GM12878 (cell line): ENCODE measurements around the gene ANKRD60. TPM values are rescaled to one million over a fixed set of nuclear protein-coding genes. Genes with fewer than 3 reads are reported as not detected.
A peak's percentile ranks its signal among the peaks of the same experiment; 100 is the strongest.

Experiments used
- ASH2L ChIP-seq: fragments of 300-600, 200-600 bp; sonication (generic); IDR thresholded peaks from 2 replicates; pipeline ENCODE4 v1.6.1; 2017; ENCODE audit warnings: low read depth, mild to moderate bottlenecking, borderline replicate concordance
- BACH1 ChIP-seq: fragments of 450-650 bp; IDR thresholded peaks from 2 replicates; pipeline ENCODE4 v1.6.1; 2017; ENCODE audit warnings: mild to moderate bottlenecking, borderline replicate concordance
- CREB1 ChIP-seq: IDR thresholded peaks from 2 replicates; pipeline ENCODE4 v1.6.1; 2012; ENCODE audit warnings: low read depth, mild to moderate bottlenecking, inconsistent platforms
- EED ChIP-seq: sonication (generic); IDR thresholded peaks from 2 replicates; pipeline ENCODE4 v1.6.1; 2016; ENCODE audit warnings: antibody characterized with exemption, low read depth
- ESRRA ChIP-seq: IDR thresholded peaks from 2 replicates; pipeline ENCODE4 v1.6.1; 2012; ENCODE audit warnings: mild to moderate bottlenecking, low read length, improper control_type of control experiment
- FOS ChIP-seq: IDR thresholded peaks from 3 replicates; pipeline ENCODE4 v1.6.1; 2011; ENCODE audit warnings: borderline replicate concordance; ENCODE audit not compliant: insufficient read length; ENCODE audit errors: extremely low read depth
- IKZF1 ChIP-seq: fragments of 450-650 bp; conservative IDR thresholded peaks from 2 replicates; pipeline ENCODE4 v1.6.1; 2017; ENCODE audit warnings: antibody characterized with exemption, mild to moderate bottlenecking
- JUND ChIP-seq: IDR thresholded peaks from 2 replicates; pipeline ENCODE4 v1.6.1; 2012; ENCODE audit warnings: low read depth, mild to moderate bottlenecking, low read length, improper control_type of control experiment, moderate library complexity
- LARP7 ChIP-seq: fragments of 450-650 bp; IDR thresholded peaks from 2 replicates; pipeline ENCODE4 v1.6.1; 2017; ENCODE audit warnings: mild to moderate bottlenecking
- PAX8 ChIP-seq: fragments of 450-650 bp; IDR thresholded peaks from 2 replicates; pipeline ENCODE4 v1.6.1; 2017; ENCODE audit warnings: mild to moderate bottlenecking, moderate library complexity
- RAD51 ChIP-seq: fragments of 450-650 bp; IDR thresholded peaks from 2 replicates; pipeline ENCODE4 v1.6.1; 2016; ENCODE audit warnings: moderate library complexity, mild to moderate bottlenecking, inconsistent platforms
- RCOR1 ChIP-seq: conservative IDR thresholded peaks from 2 replicates; pipeline ENCODE4 v1.6.1; 2012; ENCODE audit warnings: low read depth, low read length, improper control_type of control experiment
- SIN3A ChIP-seq: IDR thresholded peaks from 2 replicates; pipeline ENCODE4 v1.6.1; 2012; ENCODE audit warnings: low read depth, low read length, improper control_type of control experiment
- STAT1 ChIP-seq: fragments of 450-650 bp; conservative IDR thresholded peaks from 2 replicates; pipeline ENCODE4 v1.6.1; 2014; ENCODE audit warnings: antibody characterized with exemption, mild to moderate bottlenecking
- YBX1 ChIP-seq: fragments of 450-650 bp; IDR thresholded peaks from 2 replicates; pipeline ENCODE4 v1.6.1; 2016; ENCODE audit warnings: antibody characterized with exemption
- ZNF217 ChIP-seq: fragments of 450-650 bp; IDR thresholded peaks from 2 replicates; pipeline ENCODE4 v1.6.1; 2017; ENCODE audit warnings: antibody characterized with exemption, mild to moderate bottlenecking
- ZNF384 ChIP-seq: IDR thresholded peaks from 2 replicates; pipeline ENCODE4 v1.6.1; 2012; ENCODE audit warnings: low read depth, mild to moderate bottlenecking, low read length, improper control_type of control experiment, borderline replicate concordance
- polyA plus RNA-seq, 11 experiments: library from polyadenylated mRNA; depleted of rRNA in 4 of 11; unstranded in 6 of 11; stranded (reverse) in 5 of 11; fragments of >200 nt; fragmentation: Nextera tagmentation in 4 of 11; fragmentation: Illumina TruSeq in 1 of 11; extraction: Ambion mirVana in 4 of 11; extraction: Trizol in 1 of 11; gene quantifications; 1 replicate in 1 of 11; 2 replicates in 10 of 11; pipeline versions ENCODE4 v1.2.1 to v1.2.3, GENCODE V29; 2011 to 2016; ENCODE audit warnings: inconsistent platforms in 2 of 11, missing spikeins in 2 of 11, low read depth in 1 of 11
- total RNA-seq, 4 experiments: library from RNA; depleted of rRNA in 3 of 4; stranded (reverse); fragments of >200 nt in 3 of 4; fragmentation: Illumina TruSeq in 1 of 4; extraction: Trizol in 1 of 4; gene quantifications; 2 replicates each; pipeline versions ENCODE4 v1.2.1 to v1.2.3, GENCODE V29; 2013 to 2021
- TF ChIP-seq, protein P1 (sequence below): IDR thresholded peaks from 2 replicates; pipeline ENCODE4 v1.6.1; 2011; ENCODE audit warnings: mild to moderate bottlenecking, low read depth, low read length, moderate library complexity; ENCODE audit not compliant: insufficient replicate concordance
- TF ChIP-seq, protein P2 (sequence below): fragments of 450-650 bp; formaldehyde crosslinking; IDR thresholded peaks from 2 replicates; pipeline ENCODE4 v1.4.0; 2020; ENCODE audit warnings: mild to moderate bottlenecking, moderate library complexity
- TF ChIP-seq, protein P3 (sequence below): fragments of 450-650 bp; IDR thresholded peaks from 2 replicates; pipeline ENCODE4 v1.6.1; 2017; ENCODE audit warnings: antibody characterized with exemption, mild to moderate bottlenecking, moderate library complexity
- TF ChIP-seq, protein P4 (sequence below): fragments of 150-350 bp; IDR thresholded peaks from 2 replicates; pipeline ENCODE4 v1.6.1; 2016; ENCODE audit warnings: low read depth, low read length

Gene ANKRD60
- total and polyA plus RNA-seq, 10 of the 15 experiments (the other 5 are each of a cell fraction or from before 2014, with no cell fraction given), result not detected

DNA sequence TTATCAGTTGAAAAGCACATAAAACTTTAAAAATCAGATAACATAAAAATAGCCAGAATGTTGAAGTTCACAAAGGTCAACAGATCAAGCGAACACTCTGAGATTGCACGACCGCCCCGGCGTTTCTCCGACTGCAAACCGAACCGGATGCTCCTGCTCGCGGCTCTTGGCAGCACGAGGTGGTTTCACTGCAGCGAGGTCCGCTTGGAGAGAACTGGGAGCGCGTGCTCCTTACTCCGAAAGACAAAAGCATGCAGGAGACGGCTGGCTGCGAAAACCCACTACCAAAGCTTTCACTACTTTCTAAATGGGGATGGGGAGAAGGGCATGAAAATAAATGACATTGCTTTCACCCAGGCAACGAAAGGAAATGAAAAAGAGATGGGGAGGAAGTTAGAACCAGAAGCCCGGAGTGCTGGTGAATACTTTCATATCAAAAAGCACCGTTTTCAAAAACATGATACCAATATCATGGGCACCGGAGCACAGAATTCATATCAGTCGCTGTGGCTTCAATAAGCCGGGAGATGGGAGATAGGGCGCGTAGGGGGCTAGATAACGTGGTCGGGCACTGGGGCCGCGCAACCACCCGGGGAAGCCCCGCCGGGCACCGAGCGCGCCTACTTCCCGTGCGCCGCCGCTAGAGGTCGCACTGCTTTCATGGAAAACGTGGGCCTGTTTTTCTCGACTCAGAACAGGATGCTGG lies 8.3 kb upstream of the ANKRD60 start (continued):
- no peak; the same call in none of the 2 replicates for TF ChIP-seq EED
- no peak for TF ChIP-seq ESRRA
- TF ChIP-seq, protein P1, sequence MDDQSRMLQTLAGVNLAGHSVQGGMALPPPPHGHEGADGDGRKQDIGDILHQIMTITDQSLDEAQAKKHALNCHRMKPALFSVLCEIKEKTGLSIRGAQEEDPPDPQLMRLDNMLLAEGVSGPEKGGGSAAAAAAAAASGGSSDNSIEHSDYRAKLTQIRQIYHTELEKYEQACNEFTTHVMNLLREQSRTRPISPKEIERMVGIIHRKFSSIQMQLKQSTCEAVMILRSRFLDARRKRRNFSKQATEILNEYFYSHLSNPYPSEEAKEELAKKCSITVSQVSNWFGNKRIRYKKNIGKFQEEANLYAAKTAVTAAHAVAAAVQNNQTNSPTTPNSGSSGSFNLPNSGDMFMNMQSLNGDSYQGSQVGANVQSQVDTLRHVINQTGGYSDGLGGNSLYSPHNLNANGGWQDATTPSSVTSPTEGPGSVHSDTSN, result no peak
- no peak for TF ChIP-seq ASH2L
- no peak for TF ChIP-seq ZNF384
- no peak for TF ChIP-seq SIN3A
- no peak for TF ChIP-seq LARP7
- peak; percentile 56; the same call in 1 of the 2 replicates for TF ChIP-seq IKZF1
- no peak for TF ChIP-seq RCOR1
- no peak for TF ChIP-seq ZNF217
- TF ChIP-seq PAX8, result no peak
- no peak for TF ChIP-seq STAT1
- no peak for TF ChIP-seq CREB1
- TF ChIP-seq, protein P2, sequence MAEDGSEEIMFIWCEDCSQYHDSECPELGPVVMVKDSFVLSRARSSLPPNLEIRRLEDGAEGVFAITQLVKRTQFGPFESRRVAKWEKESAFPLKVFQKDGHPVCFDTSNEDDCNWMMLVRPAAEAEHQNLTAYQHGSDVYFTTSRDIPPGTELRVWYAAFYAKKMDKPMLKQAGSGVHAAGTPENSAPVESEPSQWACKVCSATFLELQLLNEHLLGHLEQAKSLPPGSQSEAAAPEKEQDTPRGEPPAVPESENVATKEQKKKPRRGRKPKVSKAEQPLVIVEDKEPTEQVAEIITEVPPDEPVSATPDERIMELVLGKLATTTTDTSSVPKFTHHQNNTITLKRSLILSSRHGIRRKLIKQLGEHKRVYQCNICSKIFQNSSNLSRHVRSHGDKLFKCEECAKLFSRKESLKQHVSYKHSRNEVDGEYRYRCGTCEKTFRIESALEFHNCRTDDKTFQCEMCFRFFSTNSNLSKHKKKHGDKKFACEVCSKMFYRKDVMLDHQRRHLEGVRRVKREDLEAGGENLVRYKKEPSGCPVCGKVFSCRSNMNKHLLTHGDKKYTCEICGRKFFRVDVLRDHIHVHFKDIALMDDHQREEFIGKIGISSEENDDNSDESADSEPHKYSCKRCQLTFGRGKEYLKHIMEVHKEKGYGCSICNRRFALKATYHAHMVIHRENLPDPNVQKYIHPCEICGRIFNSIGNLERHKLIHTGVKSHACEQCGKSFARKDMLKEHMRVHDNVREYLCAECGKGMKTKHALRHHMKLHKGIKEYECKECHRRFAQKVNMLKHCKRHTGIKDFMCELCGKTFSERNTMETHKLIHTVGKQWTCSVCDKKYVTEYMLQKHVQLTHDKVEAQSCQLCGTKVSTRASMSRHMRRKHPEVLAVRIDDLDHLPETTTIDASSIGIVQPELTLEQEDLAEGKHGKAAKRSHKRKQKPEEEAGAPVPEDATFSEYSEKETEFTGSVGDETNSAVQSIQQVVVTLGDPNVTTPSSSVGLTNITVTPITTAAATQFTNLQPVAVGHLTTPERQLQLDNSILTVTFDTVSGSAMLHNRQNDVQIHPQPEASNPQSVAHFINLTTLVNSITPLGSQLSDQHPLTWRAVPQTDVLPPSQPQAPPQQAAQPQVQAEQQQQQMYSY (CRISPR knock-in tag), result no peak
- TF ChIP-seq, protein P3, sequence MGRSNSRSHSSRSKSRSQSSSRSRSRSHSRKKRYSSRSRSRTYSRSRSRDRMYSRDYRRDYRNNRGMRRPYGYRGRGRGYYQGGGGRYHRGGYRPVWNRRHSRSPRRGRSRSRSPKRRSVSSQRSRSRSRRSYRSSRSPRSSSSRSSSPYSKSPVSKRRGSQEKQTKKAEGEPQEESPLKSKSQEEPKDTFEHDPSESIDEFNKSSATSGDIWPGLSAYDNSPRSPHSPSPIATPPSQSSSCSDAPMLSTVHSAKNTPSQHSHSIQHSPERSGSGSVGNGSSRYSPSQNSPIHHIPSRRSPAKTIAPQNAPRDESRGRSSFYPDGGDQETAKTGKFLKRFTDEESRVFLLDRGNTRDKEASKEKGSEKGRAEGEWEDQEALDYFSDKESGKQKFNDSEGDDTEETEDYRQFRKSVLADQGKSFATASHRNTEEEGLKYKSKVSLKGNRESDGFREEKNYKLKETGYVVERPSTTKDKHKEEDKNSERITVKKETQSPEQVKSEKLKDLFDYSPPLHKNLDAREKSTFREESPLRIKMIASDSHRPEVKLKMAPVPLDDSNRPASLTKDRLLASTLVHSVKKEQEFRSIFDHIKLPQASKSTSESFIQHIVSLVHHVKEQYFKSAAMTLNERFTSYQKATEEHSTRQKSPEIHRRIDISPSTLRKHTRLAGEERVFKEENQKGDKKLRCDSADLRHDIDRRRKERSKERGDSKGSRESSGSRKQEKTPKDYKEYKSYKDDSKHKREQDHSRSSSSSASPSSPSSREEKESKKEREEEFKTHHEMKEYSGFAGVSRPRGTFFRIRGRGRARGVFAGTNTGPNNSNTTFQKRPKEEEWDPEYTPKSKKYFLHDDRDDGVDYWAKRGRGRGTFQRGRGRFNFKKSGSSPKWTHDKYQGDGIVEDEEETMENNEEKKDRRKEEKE, result no peak
- no peak for TF ChIP-seq JUND
- TF ChIP-seq BACH1, result no peak
- TF ChIP-seq, protein P4, sequence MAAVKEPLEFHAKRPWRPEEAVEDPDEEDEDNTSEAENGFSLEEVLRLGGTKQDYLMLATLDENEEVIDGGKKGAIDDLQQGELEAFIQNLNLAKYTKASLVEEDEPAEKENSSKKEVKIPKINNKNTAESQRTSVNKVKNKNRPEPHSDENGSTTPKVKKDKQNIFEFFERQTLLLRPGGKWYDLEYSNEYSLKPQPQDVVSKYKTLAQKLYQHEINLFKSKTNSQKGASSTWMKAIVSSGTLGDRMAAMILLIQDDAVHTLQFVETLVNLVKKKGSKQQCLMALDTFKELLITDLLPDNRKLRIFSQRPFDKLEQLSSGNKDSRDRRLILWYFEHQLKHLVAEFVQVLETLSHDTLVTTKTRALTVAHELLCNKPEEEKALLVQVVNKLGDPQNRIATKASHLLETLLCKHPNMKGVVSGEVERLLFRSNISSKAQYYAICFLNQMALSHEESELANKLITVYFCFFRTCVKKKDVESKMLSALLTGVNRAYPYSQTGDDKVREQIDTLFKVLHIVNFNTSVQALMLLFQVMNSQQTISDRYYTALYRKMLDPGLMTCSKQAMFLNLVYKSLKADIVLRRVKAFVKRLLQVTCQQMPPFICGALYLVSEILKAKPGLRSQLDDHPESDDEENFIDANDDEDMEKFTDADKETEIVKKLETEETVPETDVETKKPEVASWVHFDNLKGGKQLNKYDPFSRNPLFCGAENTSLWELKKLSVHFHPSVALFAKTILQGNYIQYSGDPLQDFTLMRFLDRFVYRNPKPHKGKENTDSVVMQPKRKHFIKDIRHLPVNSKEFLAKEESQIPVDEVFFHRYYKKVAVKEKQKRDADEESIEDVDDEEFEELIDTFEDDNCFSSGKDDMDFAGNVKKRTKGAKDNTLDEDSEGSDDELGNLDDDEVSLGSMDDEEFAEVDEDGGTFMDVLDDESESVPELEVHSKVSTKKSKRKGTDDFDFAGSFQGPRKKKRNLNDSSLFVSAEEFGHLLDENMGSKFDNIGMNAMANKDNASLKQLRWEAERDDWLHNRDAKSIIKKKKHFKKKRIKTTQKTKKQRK, result no peak
- TF ChIP-seq YBX1, result no peak
- TF ChIP-seq FOS, result no peak
- TF ChIP-seq RAD51, result no peak
